GM12875 (cell line): ENCODE measurements around the gene FOXO4.
A peak's percentile ranks its signal among the peaks of the same experiment; 100 is the strongest.

Source experiments
- H3K4me3 ChIP-seq: one replicate; pipeline ENCODE4 v1.5.1; 2011; ENCODE audit warnings: low read depth, low read length, control low read depth
- CTCF ChIP-seq: IDR thresholded peaks from 2 replicates; pipeline ENCODE4 v1.5.1; 2011; ENCODE audit warnings: low read depth, mild to moderate bottlenecking, control low read depth, inconsistent platforms, low read length, moderate library complexity, borderline replicate concordance; ENCODE audit not compliant: insufficient read depth

FOXO4 gene

GRCh38 chrX:71082822-71083221 is 12.8 kb upstream of the FOXO4 start:
- H3K4me3 ChIP-seq, result no peak overlapping the region
- TF ChIP-seq CTCF, result no peak

GRCh38 chrX:71085900-71086299 is 9.8 kb upstream of the FOXO4 start:
- TF ChIP-seq CTCF, result no peak
- no peak overlapping the region for H3K4me3 ChIP-seq

GRCh38 chrX:71091263-71091662 is 4.4 kb upstream of the FOXO4 start:
- H3K4me3 ChIP-seq, result no peak overlapping the region
- no peak for TF ChIP-seq CTCF

DNA sequence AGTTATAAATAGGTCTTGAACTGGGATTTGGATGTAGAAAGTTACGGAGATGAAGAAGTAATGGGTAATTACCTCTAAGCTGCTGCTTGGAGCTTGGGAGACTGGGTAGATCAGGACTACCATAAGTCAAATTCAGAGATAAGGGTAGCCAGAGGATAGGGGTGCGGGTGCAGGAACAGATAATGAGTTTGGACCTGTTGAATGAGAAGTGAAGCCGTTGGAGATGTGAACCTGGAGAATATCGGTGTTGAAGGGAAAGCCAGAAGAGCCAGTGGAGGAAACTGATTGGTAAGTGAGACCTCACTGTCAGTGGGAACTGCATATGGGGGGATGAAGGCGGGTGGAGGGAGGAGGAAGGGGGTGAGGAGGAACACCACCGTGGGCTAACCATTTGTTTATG is 618 bp upstream of the FOXO4 start:
- H3K4me3 ChIP-seq, result peak overlapping the region; percentile 39
- no peak for TF ChIP-seq CTCF

- H3K4me3 ChIP-seq, result peak overlapping the region; percentile 71
- TF ChIP-seq CTCF, result no peak
Measured at GRCh38 chrX:71095981-71096759, 519 bp downstream of the FOXO4 start.

DNA sequence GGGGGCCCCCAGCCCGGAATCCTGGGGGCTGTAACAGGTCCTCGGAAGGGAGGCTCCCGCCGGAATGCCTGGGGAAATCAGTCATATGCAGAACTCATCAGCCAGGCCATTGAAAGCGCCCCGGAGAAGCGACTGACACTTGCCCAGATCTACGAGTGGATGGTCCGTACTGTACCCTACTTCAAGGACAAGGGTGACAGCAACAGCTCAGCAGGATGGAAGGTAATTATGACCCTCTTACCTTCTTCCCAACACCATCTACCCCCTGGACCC is 1.0 kb downstream of the FOXO4 start:
- peak overlapping the region; percentile 71 for H3K4me3 ChIP-seq
- no peak for TF ChIP-seq CTCF

DNA sequence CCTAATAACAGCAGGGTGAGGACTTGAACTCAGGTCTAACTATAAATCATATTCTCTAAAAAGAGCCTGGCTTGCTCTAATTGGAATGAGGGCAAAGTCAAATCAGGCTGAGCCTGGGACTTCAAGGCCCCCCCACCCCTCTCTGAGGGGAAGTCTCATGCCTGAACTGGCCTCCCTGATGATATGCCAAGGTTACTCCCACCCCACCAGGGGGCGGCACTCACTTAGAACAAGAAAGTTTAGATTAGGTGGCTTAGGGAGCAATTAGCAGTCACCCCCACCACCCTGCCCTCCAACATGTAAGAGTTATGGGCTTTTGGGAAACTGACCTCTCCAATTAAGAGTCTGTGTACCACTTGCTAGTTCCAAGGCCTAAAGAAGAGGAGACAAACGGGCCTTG is 2.7 kb downstream of the FOXO4 start:
- H3K4me3 ChIP-seq, result no peak overlapping the region
- peak; percentile 55 for TF ChIP-seq CTCF
